AG08396 (cell line): ENCODE data around the gene CASQ1.
A peak's percentile ranks its signal among the peaks of the same experiment; 100 is the strongest.

Experiments
- DNase-seq: peaks from one replicate; pipeline ENCODE4 v3.0.0; 2012; ENCODE audit warnings: low spot score, mixed read lengths

The CASQ1 gene

GRCh38 chr1:160205242-160206035 lies 15.1 kb downstream of the CASQ1 start, which contains the start of gene PEA15:
PEA15 (plus strand) TSS chr1:160205384; CDS start chr1:160211545, 6,161 bp downstream.
- peak; percentile 90 for DNase-seq

- peak; percentile 75 for DNase-seq
These were observed 15.6 kb downstream of the CASQ1 start for GRCh38 chr1:160206036-160206389.

- peak; percentile 92 for DNase-seq
These were observed 16.2 kb downstream of the CASQ1 start for GRCh38 chr1:160206421-160207117.

DNA sequence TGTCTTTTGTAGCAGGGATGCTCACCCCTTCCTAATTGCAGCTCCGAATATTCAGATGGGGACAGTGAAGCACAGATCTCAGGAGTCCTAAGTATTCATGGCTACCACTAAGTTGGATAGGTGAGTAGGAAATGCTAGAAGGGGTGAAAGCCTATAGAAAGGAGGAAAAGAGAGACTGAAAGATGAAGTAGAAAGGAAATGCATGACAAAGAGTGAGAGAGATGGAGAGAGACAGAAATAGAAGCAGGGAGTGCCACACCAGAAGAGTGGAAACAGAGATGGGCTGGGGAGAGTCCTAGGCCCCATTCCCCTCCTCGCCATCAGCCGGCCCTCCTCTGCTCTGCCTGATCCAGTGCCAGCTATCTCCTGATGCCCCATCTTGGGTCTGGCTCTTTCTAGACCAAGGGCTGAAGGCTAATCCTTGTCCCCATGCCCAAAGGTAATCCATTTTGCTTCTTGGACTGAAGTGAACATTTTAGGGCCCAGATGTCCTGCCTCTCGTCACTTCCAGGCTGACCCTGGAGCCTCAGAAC lies 16.8 kb downstream of the CASQ1 start:
- no peak for DNase-seq

GRCh38 chr1:160207771-160208556 lies 17.6 kb downstream of the CASQ1 start:
- DNase-seq: no peak

- no peak for DNase-seq
These were observed 18.4 kb downstream of the CASQ1 start for GRCh38 chr1:160208557-160209320.

DNA sequence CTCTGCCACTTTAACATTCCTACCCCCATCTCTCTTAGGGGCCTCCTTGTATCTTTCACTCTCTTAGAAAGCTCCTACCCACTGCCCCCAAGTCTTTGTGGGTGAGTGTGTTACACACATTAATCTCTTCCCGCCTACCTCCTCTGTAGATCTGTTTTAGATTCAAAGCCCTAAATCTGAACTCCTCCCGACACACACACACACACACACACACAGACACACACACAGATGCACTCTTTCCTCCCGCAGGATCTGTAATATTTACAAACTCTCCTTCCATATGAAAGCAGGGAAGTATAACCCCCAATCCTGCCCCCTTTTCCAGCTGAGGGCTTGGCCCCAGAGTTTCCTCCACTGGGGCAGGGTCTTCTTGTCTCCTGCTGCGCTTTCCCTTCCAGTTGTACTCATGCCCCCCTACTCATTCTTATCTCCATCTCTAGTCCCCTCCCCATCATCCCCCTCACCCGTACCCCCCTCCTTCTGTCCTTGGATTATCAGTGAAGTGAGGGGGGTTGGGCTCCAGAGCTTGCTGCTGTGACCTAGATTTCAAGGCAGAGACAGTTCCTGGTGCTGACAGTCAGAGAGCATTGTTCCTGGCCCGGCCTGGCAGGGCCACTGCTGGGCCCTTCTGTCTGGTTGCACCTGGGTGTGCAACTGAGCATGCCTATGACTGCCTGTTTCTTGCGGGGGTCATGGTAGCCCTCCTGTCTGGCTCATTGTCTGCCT lies 19.1 kb downstream of the CASQ1 start:
- DNase-seq: no peak

DNA sequence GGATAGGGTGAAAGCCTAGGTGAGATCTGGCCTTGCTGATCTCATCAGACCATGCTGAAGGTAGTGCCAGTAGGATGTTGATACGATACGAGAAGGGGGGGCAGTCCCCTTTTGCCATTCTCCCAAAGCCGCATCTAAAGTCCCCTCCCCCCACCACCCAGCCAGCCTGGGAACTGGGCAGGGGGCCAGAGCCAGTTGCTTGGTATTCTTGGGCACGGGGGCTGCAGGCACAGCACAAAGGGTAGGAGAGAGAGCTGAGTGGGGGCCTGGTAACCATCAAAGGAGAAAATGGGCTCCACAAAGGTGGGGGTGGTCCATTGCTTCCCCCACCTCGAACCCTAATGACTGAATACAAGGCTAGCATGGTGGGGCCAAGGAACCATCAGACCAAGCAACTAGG lies 20.2 kb downstream of the CASQ1 start:
- no peak for DNase-seq

DNA sequence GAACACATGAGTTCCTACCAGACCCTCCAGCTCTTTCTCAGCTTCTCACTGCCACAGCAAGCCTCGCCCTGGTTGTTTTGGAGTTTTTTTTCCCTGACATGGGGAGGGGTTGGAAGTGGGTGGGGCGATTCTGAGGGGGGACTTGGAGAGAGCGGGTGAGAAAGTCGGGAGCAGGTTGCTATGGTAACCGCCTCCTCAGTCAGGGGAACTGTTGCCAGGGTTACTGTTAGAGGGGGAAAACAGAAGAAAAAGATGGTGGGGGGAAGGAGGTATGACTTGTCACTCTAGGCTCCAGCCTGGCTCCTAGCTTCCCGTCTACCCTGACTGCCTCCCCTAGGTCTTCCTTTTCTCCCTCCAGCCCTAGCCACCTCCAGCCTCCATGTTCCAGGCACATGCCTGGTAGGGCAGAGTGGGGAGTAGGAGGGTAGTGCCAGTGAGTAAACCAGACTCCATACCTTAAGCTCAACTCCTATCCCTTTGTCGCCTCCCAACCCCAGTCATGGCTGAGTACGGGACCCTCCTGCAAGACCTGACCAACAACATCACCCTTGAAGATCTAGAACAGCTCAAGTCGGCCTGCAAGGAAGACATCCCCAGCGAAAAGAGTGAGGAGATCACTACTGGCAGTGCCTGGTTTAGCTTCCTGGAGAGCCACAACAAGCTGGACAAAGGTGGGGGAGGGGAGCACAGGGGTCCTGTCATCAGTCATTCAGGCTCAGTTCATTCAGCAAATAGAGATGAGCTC lies 20.8 kb downstream of the CASQ1 start:
- DNase-seq: no peak

DNA sequence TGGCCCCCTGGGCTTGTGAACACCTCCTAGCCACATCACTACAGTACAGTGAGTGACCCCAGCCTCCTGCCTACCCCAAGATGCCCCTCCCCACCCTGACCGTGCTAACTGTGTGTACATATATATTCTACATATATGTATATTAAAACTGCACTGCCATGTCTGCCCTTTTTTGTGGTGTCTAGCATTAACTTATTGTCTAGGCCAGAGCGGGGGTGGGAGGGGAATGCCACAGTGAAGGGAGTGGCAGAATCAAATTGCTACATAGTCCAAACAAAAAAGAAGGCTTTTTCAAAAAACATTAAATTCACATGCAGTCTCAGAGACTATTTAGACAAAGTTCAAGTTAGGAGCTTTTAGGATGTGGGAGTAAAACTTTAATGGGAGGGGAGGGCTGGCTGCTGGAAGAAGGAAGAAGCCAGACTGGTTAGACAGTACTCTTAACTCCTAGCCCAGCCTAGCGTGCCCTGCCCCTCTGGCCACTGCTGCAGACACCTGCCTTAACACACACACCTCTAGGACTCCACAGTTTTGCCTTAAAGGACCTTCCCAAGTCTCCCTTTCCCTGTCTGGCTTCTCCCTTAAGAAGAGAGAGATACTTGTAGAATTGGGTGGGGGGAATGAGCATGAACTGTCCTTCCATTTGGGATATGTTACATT lies 24.2 kb downstream of the CASQ1 start:
- DNase-seq: no peak

GRCh38 chr1:160216301-160216700 lies 25.9 kb downstream of the CASQ1 start:
- DNase-seq: no peak

- no peak for DNase-seq
These were observed 27.2 kb downstream of the CASQ1 start for GRCh38 chr1:160217481-160218051.

DNA sequence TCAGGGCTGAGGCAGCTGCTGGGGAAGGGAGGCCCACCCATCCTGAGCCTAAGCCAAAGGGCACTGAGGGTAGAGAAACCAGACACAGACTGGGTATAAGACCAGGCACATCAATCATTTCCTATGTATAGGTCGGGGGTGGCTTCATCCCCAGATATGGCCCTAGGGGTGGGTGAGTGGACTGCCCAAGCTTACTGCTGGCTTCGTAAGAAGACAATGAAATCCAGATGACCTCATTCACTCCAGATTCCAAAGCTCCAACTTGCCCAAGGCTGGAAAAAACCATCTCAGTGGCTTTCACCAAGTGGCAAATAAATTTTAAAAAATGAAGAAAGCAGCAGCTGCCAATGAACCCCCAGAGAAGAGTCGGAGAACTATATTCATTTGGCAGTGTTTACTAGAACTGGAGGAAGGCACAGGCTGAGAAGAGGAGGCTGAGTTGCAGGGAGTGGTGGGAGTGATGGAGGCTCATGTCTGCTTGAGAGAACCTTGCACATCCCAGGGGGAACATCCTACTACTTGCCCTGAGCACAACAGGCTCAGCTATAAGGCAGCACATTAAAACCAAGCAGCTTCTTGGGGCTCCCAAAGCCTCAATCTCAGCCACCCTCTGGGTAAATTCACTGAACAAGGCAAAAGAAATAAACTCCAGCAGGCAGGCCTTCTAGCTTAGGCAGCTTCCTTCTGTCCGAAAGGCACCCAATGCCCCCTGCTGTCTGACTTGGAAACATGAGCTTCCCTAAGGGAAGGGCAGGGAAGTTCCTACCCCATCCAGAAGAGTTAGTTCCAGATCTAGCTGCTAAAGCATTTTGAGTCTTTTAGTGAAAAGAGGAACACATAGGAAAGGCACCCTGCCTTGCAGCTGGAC lies 28.9 kb downstream of the CASQ1 start:
- DNase-seq: peak; percentile 73

DNA sequence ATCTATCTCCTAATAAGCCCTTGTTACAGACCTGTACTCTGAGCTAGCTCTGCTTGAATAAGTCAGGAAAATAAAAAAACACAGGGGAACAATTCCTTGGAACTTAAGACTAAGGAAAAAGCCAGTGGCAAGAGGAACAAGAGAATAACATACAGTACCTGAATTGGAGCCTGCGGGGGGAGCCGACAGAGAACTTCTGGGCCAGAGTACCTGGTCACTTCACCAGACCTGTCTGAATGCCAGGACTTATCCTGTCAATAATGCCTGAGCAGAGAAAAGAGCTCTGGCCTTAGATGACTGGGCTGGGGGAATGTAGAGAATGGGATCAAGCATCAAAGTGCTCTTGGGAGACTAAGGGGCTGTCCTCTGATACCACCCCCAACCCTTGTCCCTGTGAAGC lies 29.9 kb downstream of the CASQ1 start:
- DNase-seq: no peak

DNA sequence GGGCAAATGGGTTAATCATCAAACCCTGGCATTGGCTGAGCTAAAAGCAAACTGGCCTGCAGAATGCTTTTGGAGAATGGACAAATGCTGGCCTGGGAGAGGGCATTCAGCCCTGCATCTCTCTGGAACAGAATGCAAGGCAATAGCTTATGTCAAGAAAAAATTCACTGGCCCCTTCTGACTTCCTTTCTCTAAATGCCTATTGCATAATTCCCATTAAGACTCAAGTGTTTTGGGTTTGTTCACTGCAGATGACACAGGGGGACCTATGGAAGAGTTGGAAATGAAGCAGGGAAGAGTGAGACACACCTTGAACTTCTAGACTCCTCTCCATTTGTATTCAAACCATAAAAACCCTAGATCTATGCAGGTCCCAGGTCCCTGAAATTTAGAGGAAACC lies 30.7 kb downstream of the CASQ1 start:
- DNase-seq: no peak

GRCh38 chr1:160222546-160222945 lies 32.2 kb downstream of the CASQ1 start:
- DNase-seq: no peak

- no peak for DNase-seq
These were observed 34.2 kb downstream of the CASQ1 start for GRCh38 chr1:160224606-160225005.

GRCh38 chr1:160225345-160225744 lies 35.0 kb downstream of the CASQ1 start:
- no peak for DNase-seq
